Skin epidermis (tissue), 12 donors: ENCODE measurements around the gene PLXNA1.

Experiments used
- H3K27ac ChIP-seq, 21 experiments: fragments of 200-600 bp; sonication (generic) in 11 of 21; one replicate each; pipeline ENCODE4 v1.5.0; 2020; ENCODE audit warnings: mild to moderate bottlenecking in 3 of 21, inconsistent platforms in 2 of 21, moderate library complexity in 2 of 21
- H3K4me3 ChIP-seq, 7 experiments: fragments of 200-600 bp; sonication (generic) in 2 of 7; one replicate each; pipeline ENCODE4 v1.5.0; 2020; ENCODE audit warnings: inconsistent platforms in 2 of 7, mild to moderate bottlenecking in 2 of 7, moderate library complexity in 1 of 7

PLXNA1 gene

DNA sequence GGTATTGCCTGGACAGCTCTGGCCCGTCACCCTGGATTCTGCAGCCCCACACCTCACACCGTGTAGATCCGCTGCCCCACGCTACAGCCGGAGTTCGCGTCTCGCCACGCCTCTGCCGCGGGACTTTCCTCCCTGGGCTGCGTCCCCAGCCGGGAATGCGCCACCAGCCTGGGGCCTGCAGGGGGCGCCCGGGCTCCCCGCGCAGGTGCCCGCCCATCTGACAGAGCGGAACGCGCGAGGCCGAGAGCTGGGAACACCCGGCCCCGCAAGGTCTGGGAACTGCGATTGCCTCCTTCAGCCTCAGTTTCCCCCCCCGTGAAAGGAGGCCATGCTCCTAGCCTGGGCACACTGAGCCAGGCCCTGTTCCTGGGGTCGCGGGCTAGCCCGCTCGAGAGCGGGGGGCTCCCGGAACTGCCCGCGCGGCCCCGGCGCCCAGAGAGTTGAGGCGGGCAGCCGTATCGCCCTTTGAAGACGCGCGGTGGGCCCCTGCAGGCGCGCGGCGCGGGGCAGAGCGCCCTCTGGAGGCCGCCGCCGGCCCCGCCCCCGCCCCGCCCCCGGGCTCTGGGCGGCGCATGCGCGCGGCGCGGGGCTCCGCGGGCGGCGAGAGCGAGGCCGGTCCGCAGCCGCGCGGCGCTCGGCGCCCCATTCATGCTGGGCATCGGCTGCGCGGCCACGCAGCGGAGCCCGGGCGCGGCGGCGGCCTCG lies at the start of gene PLXNA1:
TSS of gene PLXNA1 (plus strand) at position 645 of the 705 bp plus-strand sequence. CDS start 5,479 bp downstream, outside the sequence.
- peak within 1 kb of the TSS; percentile 61 to 90 (median 81) for H3K27ac ChIP-seq

DNA sequence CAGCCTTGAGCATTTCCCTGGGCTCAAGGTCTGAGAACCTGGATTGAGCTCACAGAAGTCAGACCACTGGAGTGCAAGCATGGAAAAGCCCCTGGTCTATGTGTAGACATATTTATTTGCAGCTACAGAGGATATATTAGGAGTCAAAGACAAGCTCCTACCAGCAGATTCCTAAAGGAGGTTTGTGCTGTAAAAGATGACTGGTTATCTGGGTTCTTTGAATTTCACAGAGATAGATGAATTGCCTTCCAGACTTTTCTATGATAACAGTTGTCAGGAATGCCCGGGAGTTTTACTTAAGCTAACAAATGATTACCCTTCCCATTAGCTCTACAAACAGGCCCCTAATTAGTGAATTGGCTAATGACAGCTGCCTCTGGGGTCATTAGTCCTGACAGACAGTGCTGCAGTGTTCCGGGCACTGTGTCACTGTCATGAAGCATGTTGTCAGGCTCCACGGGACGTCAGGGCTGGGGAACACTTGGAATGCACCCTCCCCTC lies 48.8 kb upstream of the PLXNA1 start:
- H3K4me3 ChIP-seq, result no peak overlapping the region
- H3K27ac ChIP-seq, result no peak overlapping the region

More for the DNA sequence above, at the start of gene PLXNA1:
- H3K4me3 ChIP-seq, result peak within 1 kb of the TSS; percentile 39 to 75 (median 71)

DNA sequence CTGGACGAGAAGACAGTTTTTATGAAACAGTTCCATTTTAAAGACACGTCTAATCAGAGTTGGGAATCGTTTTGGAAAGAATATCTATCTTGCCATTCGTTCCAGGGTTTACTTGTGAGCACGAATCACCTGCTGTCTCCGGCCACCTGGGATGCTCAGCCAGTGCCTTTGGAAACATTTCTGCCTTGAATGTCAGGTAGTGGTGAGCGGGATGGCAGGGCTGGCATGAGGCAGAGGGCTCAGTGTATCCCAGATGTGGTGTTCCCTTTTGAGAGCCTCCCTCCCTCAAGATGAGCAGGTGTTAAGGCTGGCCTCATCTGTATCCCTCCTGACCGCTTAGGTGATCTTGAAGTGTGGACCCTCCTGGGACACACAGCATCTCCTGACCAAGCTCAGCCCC lies 47.9 kb upstream of the PLXNA1 start:
- H3K27ac ChIP-seq, result no peak overlapping the region

DNA sequence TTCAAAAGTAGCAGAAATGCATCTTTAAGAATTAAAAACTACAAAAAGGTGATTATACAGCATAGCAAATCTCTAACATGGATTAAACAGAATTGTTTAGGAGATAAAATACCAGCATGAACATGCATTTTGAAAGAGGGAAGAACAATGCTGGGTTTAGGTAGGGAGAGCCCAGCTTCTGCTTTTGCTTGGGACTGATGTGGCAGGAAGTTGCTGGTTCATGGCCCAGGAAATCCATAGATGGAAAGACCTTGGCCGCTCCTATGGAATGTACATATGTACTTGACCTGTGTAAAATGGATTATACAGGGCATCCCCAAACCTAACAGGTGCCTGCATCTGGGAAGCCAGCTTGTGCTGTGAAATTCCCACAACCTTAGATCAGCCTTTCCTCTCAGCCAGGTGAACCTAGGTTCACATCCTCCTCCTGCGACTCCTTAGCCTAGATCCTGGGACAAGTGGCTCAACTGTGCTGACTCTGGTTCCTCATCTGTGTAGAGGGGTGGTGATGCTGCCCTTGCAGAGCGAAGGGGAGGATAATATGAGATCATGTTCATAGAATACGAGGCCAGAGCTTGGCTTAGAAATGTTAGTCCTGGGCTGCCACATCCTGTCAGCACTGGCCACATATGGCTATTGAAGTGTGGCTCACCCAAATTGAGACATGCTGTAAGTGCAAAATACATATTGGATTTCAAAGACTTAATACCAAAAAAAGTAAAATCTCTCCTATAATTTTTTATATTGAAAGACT lies 47.0 kb upstream of the PLXNA1 start:
- Histone ChIP-seq H3K4me3 (no peak overlapping the region), H3K27ac (peak overlapping the region in 1 of 21 experiments; percentile 7)

More for the DNA sequence above, 47.9 kb upstream of the PLXNA1 start:
- H3K4me3 ChIP-seq, result no peak overlapping the region

DNA sequence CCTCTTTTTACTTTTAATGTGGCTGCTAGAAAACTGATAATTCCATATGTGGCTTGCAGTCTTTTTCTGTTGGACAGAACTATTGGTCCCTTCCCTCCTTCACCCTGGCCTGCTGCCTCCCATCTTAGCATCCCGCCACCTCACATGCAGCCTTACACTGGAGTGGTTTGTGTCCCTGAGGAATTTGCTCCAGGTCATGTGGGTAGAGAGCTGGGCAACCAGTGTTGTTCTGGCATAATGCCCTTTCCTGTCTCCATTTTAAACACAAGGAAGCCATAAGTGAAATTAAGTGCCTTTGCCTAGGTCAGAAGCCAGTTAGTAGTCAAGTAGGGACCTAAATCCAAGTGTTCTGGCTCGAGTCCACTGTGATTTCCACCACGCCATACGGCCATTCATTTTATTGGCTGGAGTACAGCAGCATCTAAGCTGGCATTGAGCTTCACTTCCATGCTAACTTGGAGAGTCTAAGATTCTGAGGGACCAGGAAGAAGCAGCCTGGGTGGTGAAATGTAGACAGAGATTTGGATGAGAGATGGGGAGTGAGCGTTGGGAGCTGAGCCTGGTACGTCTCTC lies 46.0 kb upstream of the PLXNA1 start:
- H3K27ac ChIP-seq, result no peak overlapping the region

DNA sequence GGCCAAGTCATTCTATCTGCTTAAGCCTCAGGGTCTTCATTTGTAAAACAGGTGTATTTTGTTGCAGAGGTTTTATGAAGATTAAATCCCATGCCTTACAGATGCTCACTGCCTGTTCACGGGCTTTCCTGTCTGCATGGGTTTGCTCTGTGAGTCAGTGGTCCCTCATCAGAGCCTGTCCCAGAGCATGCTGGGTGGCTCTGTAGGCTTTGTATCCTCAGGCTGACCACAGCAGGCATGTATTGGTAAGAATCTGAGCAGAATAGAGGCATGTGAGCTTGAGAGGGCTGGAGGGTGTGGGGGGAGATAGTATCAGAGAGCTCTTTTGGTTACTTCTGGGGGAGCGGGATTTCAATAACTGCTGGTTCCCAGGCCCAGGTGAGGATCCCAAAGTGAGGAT lies 45.4 kb upstream of the PLXNA1 start:
- no peak overlapping the region for H3K4me3 ChIP-seq
- no peak overlapping the region for H3K27ac ChIP-seq

More for the DNA sequence above, 46.0 kb upstream of the PLXNA1 start:
- H3K4me3 ChIP-seq, result no peak overlapping the region

DNA sequence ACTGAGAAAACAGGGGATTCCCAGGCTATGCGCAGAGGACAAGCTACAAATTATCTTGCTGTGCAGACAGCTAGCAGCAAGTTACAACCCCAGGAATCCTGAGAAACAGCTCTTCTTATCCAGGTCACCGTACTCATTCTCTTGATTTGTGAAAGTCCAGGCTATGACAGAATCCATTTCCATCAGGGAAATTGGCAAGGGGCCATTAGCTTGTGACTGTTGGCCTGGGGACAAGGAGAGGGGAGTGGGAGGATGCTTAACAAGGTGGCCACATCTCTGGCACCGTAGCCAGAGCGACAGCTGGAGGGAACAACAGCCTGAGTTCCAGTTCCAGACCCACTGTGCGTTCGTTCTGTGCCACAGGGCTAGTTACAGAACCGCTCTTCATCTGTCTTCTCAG lies 44.9 kb upstream of the PLXNA1 start:
- H3K27ac ChIP-seq, result no peak overlapping the region
- H3K4me3 ChIP-seq, result no peak overlapping the region

DNA sequence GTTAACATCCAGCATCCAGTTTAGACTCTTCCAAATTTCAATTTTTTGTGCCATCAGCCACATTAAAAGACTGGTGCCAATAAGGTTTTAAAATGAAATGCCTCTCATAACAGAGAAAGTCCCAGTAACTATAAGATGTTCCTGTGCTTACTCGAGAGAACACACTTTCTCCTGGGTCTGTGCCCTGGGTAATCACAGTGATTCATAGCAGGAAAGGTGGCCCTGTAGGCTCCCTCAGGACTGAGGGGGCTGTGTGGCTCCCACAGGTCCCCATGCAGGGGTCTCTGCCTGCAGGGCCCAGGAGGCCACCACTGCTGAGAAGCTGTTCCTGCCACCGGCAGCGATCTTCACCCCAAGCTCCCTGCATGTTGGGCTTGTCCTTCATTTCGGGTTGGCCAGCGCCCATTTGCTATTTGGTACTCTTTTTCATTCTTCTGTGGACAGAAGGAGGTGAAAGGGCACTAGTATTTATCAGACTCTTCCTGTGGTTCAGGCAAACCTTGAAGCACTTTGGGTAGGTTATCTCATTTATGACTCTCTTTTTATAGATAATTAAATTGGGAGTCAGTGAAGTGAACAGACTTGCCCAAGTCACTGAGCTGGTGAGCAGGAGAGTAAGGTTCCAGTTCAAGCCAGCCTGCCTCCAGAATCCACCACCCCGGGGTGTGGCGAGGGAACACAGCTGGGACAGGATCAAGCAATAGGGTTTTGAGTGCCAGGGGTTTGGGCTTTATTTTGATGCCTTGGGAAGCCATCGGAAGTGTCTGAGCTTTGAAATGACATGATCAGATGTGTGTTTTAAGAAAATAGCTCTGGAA lies 44.2 kb upstream of the PLXNA1 start:
- H3K27ac ChIP-seq, result peak overlapping the region in 3 of 21 experiments; percentile 23 to 40 (median 35)

DNA sequence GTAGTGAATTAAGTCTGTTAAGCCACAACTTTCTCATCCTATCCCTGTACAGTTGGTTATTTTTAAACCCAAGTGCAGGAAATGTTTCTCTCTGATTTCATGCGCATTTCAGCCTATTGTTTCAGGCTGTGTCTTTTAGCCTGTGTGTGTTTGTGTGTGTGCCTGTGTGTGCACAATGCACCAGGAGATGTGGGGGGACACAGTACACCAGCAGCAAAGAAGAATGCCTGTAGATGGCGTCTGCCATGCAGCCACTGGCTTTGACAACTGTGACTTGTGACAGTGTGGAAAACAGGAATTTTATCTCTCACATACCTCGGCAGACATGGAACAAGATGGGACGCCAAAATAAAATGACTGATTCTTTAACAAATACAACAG lies 43.6 kb upstream of the PLXNA1 start:
- H3K4me3 ChIP-seq, result no peak overlapping the region
- H3K27ac ChIP-seq, result no peak overlapping the region

More for the DNA sequence above, 44.2 kb upstream of the PLXNA1 start:
- H3K4me3 ChIP-seq, result no peak overlapping the region

DNA sequence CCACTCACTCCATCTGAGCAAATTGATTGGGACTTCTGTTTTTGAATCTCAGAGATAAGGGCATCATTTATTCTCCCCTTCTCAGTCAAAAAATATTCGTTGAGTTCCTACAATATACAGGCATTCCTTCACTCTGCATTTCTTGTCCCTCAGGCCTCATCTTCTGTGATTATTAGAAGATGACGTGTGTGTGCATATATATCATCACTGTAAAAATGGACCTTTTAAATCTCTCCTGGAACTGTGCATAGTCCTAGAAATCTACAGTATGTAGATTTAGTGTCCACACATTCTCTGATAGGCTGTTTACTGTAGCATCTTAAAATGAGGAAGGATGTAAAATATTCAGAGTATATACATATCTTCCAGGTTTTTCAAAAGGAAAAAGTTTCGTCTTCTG lies 43.2 kb upstream of the PLXNA1 start:
- no peak overlapping the region for H3K27ac ChIP-seq
- H3K4me3 ChIP-seq, result no peak overlapping the region

DNA sequence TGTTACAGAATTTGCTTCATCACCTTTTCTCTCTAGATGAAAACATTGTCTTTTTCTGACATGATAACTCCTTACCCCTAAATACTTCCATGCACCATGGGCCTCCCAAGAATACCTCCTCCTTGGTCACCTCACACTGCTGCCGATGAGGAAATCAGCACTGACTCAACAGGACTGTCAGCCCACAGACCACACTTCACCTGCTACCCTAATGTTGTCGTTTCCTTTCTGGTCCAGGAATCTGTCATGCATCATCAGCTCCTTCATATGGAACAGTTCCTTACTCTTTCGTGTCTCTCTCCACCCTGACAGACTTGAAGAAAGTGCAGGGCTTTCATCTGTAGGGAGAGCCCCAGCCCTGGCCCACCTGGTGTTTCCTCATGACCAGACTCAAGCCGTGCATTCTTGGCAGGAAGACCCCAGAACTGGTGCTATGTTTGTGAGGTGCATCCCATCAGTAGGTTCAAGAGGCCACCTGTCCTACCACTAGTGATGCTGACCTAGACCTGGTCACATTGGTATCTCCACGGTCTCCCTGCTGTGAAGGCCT lies 41.1 kb upstream of the PLXNA1 start:
- Histone ChIP-seq H3K27ac (no peak overlapping the region), H3K4me3 (no peak overlapping the region)

DNA sequence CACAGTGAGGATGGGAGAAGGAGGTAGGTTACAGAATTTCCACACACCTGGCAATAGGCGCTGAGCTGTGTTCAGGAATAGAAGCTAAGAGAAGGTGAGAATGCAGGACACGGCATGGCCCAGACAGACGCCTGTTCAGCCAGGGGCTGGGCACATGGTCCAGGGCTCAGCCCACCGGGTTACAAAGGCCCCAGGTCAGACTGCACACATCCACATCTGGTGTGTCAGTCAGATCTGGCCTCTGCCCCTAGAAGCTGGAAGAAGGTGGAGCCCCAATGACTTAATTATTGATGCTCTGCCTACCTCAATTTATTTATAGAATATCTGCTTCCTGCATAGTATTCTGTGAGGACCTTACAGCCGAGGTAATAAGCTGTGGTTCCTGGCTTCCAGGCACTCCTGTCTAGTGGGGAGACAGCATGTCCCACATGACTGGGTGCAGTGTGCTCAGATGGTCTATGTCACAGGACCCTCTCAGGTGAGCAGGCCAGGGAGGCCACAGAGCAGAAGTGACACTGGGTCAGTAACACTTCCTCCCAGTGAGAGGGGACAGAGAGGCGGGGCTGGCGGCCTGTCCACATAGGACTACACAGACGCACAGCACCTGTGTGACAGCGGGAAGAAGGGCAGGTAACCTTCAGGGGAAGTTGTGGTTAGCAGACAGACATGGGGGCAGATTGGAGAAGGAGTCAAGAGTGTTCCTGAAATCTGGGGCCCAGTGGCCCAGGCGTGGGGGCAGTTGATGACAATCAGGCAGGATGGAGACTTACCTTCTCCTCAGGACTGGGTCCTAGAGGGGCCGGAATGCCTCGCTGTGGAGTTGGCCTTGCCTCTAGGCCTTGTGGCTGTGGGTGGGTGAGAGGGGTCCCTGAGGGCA lies 38.6 kb upstream of the PLXNA1 start:
- no peak overlapping the region for H3K27ac ChIP-seq
- no peak overlapping the region for H3K4me3 ChIP-seq

DNA sequence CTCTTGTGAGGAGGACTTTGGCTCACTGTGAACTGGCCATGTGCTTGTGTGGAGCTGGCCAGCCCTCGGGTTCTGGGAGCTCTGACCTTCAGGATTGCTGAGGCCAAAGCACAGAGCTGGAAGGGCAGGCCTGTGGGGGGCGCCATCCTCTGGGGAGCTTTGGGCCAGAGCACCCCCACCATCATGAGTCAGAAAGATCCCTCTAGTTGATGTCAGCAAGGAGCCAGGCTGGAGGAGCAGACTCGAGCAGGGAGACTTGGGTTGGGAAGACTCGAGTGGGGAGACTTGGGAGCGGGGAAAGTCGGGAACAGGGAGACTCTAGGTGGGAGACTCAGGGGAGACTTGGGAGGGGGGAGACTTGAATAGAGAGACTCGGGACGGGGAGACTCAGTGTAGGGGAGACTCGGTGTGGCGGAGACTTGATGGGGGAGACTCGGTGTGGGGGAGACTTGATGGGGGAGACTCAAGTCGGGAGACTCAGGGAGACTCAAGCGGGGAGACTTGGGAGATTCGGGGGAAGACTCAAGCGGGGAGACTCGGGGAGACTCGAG lies 37.7 kb upstream of the PLXNA1 start:
- Histone ChIP-seq H3K4me3 (no peak overlapping the region), H3K27ac (no peak overlapping the region)

DNA sequence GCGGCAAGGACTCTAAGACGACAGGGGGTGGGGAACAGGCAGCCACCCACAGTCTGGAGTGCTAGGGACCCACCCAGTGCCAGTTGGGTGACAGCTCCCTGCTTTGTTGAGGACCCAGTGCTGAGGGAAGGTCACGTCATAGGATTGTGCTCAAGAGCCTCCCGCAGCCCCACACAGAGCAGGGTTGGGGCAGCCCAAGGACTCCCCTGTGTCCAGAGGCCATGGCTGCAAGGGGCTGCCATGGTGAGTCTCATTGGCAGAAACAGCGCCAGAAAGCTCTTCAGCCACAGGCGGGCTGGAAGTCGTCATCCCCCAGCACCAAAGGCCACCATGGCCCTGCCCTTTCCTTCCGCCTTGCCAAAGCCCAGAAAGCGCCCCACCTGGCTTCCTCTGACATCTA lies 37.0 kb upstream of the PLXNA1 start:
- H3K27ac ChIP-seq, result no peak overlapping the region

DNA sequence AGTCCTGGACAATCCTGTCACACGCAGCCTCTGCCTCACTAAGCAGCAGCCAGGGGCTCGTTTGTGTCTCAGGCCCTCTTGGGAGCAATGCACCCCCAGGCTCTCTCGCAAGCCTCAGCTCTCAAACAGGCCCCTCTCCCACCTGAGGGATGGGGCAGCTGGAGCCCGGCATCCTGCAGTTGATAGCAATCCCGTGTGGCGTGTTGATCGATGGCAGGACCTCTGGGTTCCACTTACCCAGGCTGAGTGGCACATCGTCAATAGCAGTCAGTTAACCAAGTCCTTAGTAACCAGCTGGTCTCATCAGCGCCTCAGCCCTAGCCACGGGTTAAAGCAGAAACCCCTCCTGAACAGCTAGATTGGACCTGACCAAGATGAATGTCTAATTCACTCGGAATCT lies 36.5 kb upstream of the PLXNA1 start:
- no peak overlapping the region for H3K27ac ChIP-seq

More for the DNA sequence above, 37.0 kb upstream of the PLXNA1 start:
- no peak overlapping the region for H3K4me3 ChIP-seq

DNA sequence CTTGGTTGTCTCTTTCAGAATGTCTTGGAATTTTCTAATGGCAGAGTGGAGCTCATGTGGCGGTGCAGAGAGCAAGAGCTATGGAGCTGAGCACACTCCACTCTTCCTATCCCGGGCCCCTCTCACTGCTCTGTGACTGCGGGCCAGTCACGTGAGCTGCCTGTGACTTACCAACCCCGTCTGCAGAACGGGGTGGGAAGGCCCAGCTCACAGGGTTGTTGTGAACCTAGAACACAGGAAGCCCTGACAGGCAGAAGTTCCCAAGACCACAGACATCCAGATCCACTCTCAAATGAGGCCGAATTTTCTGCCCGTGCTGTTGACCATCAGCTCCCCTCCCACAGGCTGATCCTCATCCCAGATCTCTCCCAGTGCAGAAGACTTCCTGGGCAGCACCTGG lies 35.5 kb upstream of the PLXNA1 start:
- Histone ChIP-seq H3K27ac (peak overlapping the region in 2 of 21 experiments; percentile 21 to 34), H3K4me3 (no peak overlapping the region)

More for the DNA sequence above, 36.5 kb upstream of the PLXNA1 start:
- H3K4me3 ChIP-seq, result no peak overlapping the region

DNA sequence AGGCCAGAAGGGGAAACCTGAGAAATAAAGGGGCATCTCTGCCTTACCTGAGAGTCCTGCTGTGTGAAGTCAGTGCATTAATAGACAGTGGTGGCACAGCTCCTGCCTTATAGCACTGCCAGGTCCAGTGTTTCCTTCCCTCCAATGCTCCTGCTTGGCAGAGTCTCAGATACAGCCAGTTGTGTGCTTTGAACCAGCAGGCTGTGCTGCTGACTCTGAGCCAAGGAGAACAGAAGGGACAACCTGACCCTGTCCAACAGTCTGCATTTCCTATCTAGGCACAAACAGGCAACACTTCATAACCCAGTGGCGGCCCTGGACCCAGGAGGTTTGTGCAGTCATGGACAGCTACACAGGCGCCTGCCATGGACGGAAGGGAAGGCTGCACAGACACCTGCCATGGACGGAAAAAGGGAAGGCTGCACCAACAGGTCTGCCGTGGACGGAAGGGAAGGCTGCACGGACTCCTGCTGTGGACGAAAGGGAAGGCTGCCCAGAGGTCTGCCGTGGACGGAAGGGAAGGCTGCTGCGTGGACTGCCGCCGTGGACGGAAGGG lies 33.9 kb upstream of the PLXNA1 start:
- H3K4me3 ChIP-seq, result no peak overlapping the region
- H3K27ac ChIP-seq, result no peak overlapping the region

DNA sequence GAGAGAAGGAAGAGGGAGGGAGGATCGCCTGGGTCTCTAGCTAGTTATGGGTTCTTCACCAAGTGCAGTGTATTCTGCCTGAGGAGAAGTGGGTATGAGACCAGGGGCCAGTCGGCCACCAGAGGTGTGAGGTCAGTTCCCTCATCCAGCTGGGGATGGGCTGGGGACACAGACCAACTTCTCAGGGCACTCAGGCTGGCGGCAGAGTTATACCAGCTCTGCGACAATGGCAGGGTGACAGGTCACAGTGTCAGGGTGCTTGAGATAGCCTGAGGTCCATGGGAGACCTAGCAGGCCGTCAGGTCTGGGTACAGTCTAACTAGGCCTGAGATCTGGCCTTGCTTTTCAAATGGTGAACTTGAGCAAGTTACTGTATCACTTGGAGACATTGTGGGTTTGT lies 31.4 kb upstream of the PLXNA1 start:
- Histone ChIP-seq H3K4me3 (no peak overlapping the region), H3K27ac (no peak overlapping the region)
